WERI-Rb-1 (cell line): ENCODE results near the gene ZNF319.

Source experiments
- DNase-seq: peaks from one replicate; pipeline ENCODE4 v3.0.0-alpha.2; 2020
- H3K27ac ChIP-seq: fragments of 250-450 bp; sonication (Bioruptor Pico); 2 replicates; pipeline ENCODE4 v1.5.1; 2020; ENCODE audit warnings: mild to moderate bottlenecking, moderate library complexity
- H3K27me3 ChIP-seq: fragments of 250-450 bp; sonication (Bioruptor Pico); 2 replicates; pipeline ENCODE4 v1.5.1; 2021; ENCODE audit warnings: mild to moderate bottlenecking, low read depth, moderate library complexity; ENCODE audit not compliant: insufficient read depth, severe bottlenecking
- H3K36me3 ChIP-seq: fragments of 250-450 bp; sonication (Bioruptor Pico); 2 replicates; pipeline ENCODE4 v1.5.1; 2020; ENCODE audit warnings: mild to moderate bottlenecking, moderate library complexity
- H3K4me3 ChIP-seq: 2 replicates; pipeline ENCODE4 v1.5.1; 2011; ENCODE audit warnings: low read depth, mild to moderate bottlenecking, control low read depth, low read length
- H3K9me3 ChIP-seq: fragments of 250-450 bp; sonication (Bioruptor Pico); 2 replicates; pipeline ENCODE4 v1.5.1; 2021; ENCODE audit warnings: mild to moderate bottlenecking, moderate library complexity; ENCODE audit not compliant: severe bottlenecking
- CTCF ChIP-seq: IDR thresholded peaks from 2 replicates; pipeline ENCODE4 v1.5.1; 2011; ENCODE audit warnings: low read depth, mild to moderate bottlenecking, control low read depth, inconsistent platforms, low read length

ZNF319 gene

GRCh38 chr16:57976331-57976796 is 24.1 kb downstream of the ZNF319 start:
- TF ChIP-seq CTCF = no peak
- H3K36me3 ChIP-seq = no peaks in the 10 kb centered on the region
- H3K9me3 ChIP-seq = peaks cover 2% of the 10 kb centered on the region
- no peak overlapping the region for H3K4me3 ChIP-seq
- H3K27me3 ChIP-seq = no peaks in the 10 kb centered on the region
- DNase-seq = no peak
- peak overlapping the region; percentile 54 for H3K27ac ChIP-seq

- Histone ChIP-seq H3K27me3 (no peaks in the 10 kb centered on the region), H3K27ac (no peak overlapping the region), H3K4me3 (no peak overlapping the region), H3K9me3 (peaks cover 2% of the 10 kb centered on the region), H3K36me3 (no peaks in the 10 kb centered on the region)
- TF ChIP-seq CTCF = no peak
- DNase-seq = no peak
These were observed 28.2 kb downstream of the ZNF319 start for GRCh38 chr16:57972306-57972705.

DNA sequence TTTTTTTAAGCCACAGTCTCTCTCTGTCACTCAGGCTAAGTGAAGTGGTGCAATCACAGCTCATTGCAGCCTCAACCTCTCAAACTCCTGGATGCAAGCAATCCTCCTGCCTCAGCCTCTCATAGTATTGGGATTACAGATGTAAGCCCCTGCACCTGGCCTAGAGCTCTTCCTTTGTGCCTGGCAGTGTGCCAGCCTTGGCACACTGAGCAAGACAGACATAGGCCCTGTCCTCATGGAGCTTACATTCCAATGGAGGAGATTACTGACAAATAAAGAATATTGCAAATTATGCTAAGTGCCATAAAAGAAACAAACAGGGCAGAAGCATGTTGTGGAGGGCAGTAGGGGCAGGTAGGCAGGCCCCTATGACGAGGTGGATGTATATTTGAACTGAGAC is 28.6 kb downstream of the ZNF319 start:
- Histone ChIP-seq H3K27ac (no peak overlapping the region), H3K27me3 (no peaks in the 10 kb centered on the region), H3K4me3 (no peak overlapping the region), H3K36me3 (no peaks in the 10 kb centered on the region), H3K9me3 (peaks cover 2% of the 10 kb centered on the region)
- no peak for TF ChIP-seq CTCF
- DNase-seq = no peak

GRCh38 chr16:57970970-57971369 is 29.5 kb downstream of the ZNF319 start, which contains the start of gene CNGB1:
CNGB1 (minus strand) TSS chr16:57971128; CDS start chr16:57967286, 3,842 bp downstream.
- peak; percentile 76 for DNase-seq
- Histone ChIP-seq H3K36me3 (no peaks in the 10 kb centered on the region), H3K9me3 (peaks cover 2% of the 10 kb centered on the region), H3K27me3 (no peaks in the 10 kb centered on the region), H3K4me3 (peak within 1 kb of the TSS; percentile 2; the same call in 1 of the 2 replicates), H3K27ac (peak within 1 kb of the TSS; percentile 47)
- TF ChIP-seq CTCF = no peak

GRCh38 chr16:57970319-57970718 is 30.2 kb downstream of the ZNF319 start:
- peak overlapping the region; percentile 47 for H3K27ac ChIP-seq
- H3K9me3 ChIP-seq = peaks cover 2% of the 10 kb centered on the region
- H3K4me3 ChIP-seq = no peak overlapping the region
- no peaks in the 10 kb centered on the region for H3K27me3 ChIP-seq
- TF ChIP-seq CTCF = no peak
- no peaks in the 10 kb centered on the region for H3K36me3 ChIP-seq
- no peak for DNase-seq

DNA sequence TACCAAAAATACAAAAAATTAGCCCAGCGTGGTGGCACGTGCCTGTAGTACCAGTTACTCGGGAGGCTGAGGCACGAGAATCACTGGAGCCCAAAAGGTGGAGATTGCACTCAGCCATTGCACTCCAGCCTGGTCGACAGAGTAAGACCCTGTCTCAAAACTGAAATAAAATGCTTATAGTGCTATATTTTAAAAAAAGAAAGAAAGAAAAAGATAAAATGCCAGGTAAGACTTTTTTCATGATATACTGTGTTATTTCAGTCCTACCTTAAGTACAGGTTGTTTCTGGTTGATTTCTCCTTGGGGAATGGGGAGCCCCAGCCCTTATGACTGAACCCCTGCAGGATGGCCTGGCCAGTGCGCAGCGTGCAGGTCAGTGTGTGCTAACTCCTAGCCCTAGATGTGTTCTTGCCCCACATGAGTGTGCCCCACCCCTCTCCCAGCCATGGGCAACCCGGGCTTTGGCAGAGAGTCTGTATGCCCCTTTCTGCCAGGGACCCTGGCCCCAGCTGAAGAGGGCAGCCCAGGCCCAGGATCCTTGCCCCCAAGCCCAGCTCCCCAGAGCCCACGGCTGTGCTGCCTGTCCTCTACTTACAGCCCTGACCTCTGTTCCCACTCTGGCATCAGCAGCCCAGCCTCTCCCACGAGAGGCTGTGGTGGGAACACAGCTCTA is 30.9 kb downstream of the ZNF319 start:
- H3K27me3 ChIP-seq = no peaks in the 10 kb centered on the region
- no peak for DNase-seq
- TF ChIP-seq CTCF = no peak
- H3K4me3 ChIP-seq = no peak overlapping the region
- H3K9me3 ChIP-seq = peaks cover 2% of the 10 kb centered on the region
- H3K36me3 ChIP-seq = no peaks in the 10 kb centered on the region
- H3K27ac ChIP-seq = no peak overlapping the region
